ENCODE results near the gene DIRAS1.

Gene DIRAS1

GRCh38 chr19:2702170-2703076, 18.7 kb downstream of the DIRAS1 start, which contains the start of gene GNG7:
GNG7 (minus strand) TSS chr19:2702694; CDS start chr19:2520688, 182,006 bp downstream.
- in situ Hi-C loops (cut with HindIII; ENCODE audit: low pct_ligation_motif_present, low sequenced_read_pairs), result no loop called here
- Histone ChIP-seq H3K4me3 (ENCODE audit: low read depth, low read length) (peak within 1 kb of the TSS; percentile 35), H3K36me3 (replicated peaks) (no peaks in the 10 kb centered on the region), H3K27ac (no peak within 1 kb of the TSS), H3K27me3 (replicated peaks) (peaks cover 16% of the 10 kb centered on the region)
- no peak for TF ChIP-seq CTCF (IDR thresholded peaks at IDR 0.05; ENCODE audit: low read depth, low read length, missing control alignments)
- DNase-seq, result peak; percentile 60

- DNase-seq, result no peak
- Histone ChIP-seq H3K27me3 (replicated peaks) (peaks cover 16% of the 10 kb centered on the region), H3K4me3 (ENCODE audit: low read depth, low read length) (no peak overlapping the region), H3K27ac (no peak overlapping the region), H3K36me3 (replicated peaks) (no peaks in the 10 kb centered on the region)
- in situ Hi-C loops (cut with HindIII; ENCODE audit: low pct_ligation_motif_present, low sequenced_read_pairs), result no loop called here
- TF ChIP-seq CTCF (IDR thresholded peaks at IDR 0.05; ENCODE audit: low read depth, low read length, missing control alignments), result no peak
These were observed 19.6 kb downstream of the DIRAS1 start for GRCh38 chr19:2701361-2702169.

- no peak overlapping the region for H3K4me3 ChIP-seq (ENCODE audit: low read depth, low read length)
- TF ChIP-seq CTCF (IDR thresholded peaks at IDR 0.05; ENCODE audit: low read depth, low read length, missing control alignments), result no peak
- in situ Hi-C loops (cut with HindIII; ENCODE audit: low pct_ligation_motif_present, low sequenced_read_pairs), result no loop called here
- no peak for DNase-seq
- peaks cover 16% of the 10 kb centered on the region for H3K27me3 ChIP-seq (replicated peaks)
- H3K36me3 ChIP-seq (replicated peaks), result no peaks in the 10 kb centered on the region
- H3K27ac ChIP-seq, result no peak overlapping the region
These were observed 20.4 kb downstream of the DIRAS1 start for GRCh38 chr19:2700660-2701360.

- H3K36me3 ChIP-seq (replicated peaks), result no peaks in the 10 kb centered on the region
- H3K27ac ChIP-seq, result no peak overlapping the region
- TF ChIP-seq CTCF (IDR thresholded peaks at IDR 0.05; ENCODE audit: low read depth, low read length, missing control alignments), result no peak
- H3K4me3 ChIP-seq (ENCODE audit: low read depth, low read length), result no peak overlapping the region
- in situ Hi-C loops (cut with HindIII; ENCODE audit: low pct_ligation_motif_present, low sequenced_read_pairs), result no loop called here
- peaks cover 16% of the 10 kb centered on the region for H3K27me3 ChIP-seq (replicated peaks)
- no peak for DNase-seq
These were observed 21.6 kb downstream of the DIRAS1 start for GRCh38 chr19:2699413-2700140.

GRCh38 chr19:2694196-2694595, 27.0 kb downstream of the DIRAS1 start:
- TF ChIP-seq CTCF (IDR thresholded peaks at IDR 0.05; ENCODE audit: low read depth, low read length, missing control alignments), result no peak
- no peak for DNase-seq
- Histone ChIP-seq H3K27me3 (replicated peaks) (no peaks in the 10 kb centered on the region), H3K36me3 (replicated peaks) (no peaks in the 10 kb centered on the region), H3K27ac (no peak overlapping the region), H3K4me3 (ENCODE audit: low read depth, low read length) (no peak overlapping the region)
- in situ Hi-C loops (cut with HindIII; ENCODE audit: low pct_ligation_motif_present, low sequenced_read_pairs), result no loop called here

Measured in brain microvascular endothelial cell (primary cell).